Gastroesophageal sphincter (tissue), 3 donors: ENCODE measurements around the gene PDX1.

Source experiments
- EP300 ChIP-seq: sonication (generic); formaldehyde crosslinking; IDR thresholded peaks from one replicate; pipeline ENCODE4 v1.6.1; 2017; ENCODE audit warnings: antibody characterized with exemption, mild to moderate bottlenecking
- POLR2A ChIP-seq, 2 donors: fragments of 450-650 bp; IDR thresholded peaks; one replicate each; pipeline ENCODE4 v1.6.1; 2017; ENCODE audit warnings: antibody characterized with exemption in 2 of 2, mild to moderate bottlenecking in 2 of 2, moderate library complexity in 1 of 2
- POLR2AphosphoS5 ChIP-seq: sonication (generic); formaldehyde crosslinking; IDR thresholded peaks from one replicate; pipeline ENCODE4 v1.6.1; 2017; ENCODE audit warnings: antibody characterized with exemption
- TF ChIP-seq, protein P1 (sequence below), 4 experiments: fragments of 200-600 bp in 2 of 4; fragments of 450-650 bp in 2 of 4; sonication (generic) in 1 of 4; IDR thresholded peaks; one replicate each; pipeline ENCODE4 v1.5.1; 2017 to 2019; ENCODE audit warnings: antibody characterized with exemption in 4 of 4, mild to moderate bottlenecking in 2 of 4, moderate library complexity in 2 of 4

DNA sequence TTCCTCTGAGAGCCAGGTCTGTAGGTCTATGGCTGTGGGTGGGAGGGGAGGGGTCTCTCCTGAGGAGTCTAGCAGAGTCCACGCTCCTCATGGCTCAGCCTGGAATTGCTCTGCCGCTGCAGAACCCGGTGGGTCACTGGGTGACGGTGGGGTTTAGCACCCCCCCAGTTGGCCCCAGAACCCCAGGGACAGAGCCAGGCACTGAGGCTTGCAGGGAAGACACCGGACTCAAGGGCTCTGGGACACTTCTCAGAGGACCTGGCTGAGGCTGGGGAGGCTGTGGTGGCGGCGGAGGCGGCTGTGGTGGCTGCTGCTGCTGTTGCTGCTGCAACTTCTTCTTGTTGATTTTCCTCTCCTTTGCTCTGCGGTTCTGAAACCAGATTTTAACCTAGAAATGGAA is 43.2 kb downstream of the PDX1 start:
- TF ChIP-seq, protein P1, sequence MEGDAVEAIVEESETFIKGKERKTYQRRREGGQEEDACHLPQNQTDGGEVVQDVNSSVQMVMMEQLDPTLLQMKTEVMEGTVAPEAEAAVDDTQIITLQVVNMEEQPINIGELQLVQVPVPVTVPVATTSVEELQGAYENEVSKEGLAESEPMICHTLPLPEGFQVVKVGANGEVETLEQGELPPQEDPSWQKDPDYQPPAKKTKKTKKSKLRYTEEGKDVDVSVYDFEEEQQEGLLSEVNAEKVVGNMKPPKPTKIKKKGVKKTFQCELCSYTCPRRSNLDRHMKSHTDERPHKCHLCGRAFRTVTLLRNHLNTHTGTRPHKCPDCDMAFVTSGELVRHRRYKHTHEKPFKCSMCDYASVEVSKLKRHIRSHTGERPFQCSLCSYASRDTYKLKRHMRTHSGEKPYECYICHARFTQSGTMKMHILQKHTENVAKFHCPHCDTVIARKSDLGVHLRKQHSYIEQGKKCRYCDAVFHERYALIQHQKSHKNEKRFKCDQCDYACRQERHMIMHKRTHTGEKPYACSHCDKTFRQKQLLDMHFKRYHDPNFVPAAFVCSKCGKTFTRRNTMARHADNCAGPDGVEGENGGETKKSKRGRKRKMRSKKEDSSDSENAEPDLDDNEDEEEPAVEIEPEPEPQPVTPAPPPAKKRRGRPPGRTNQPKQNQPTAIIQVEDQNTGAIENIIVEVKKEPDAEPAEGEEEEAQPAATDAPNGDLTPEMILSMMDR (IDR thresholded peaks at IDR 0.05): no peak
- TF ChIP-seq POLR2A (IDR thresholded peaks at IDR 0.05): no peak
- no peak for TF ChIP-seq EP300
- no peak for TF ChIP-seq POLR2AphosphoS5
